Activated naive CD8-positive, alpha-beta T cell treated with anti-CD3 and anti-CD28 coated beads, Interleukin-2, amount 50 U/mL, for 16 hours (primary cell): ENCODE measurements around the gene TREML1.
"Not testable (repeated sequence)": the region's sequence is repeated elsewhere in the genome, so short reads cannot be mapped to it uniquely, and the experiment has no call there.

Source experiments
- DNase-seq: peaks from one replicate; pipeline ENCODE4 v3.0.0-alpha.2; 2020; ENCODE audit warnings: low read depth, low spot score

TREML1 gene

DNA sequence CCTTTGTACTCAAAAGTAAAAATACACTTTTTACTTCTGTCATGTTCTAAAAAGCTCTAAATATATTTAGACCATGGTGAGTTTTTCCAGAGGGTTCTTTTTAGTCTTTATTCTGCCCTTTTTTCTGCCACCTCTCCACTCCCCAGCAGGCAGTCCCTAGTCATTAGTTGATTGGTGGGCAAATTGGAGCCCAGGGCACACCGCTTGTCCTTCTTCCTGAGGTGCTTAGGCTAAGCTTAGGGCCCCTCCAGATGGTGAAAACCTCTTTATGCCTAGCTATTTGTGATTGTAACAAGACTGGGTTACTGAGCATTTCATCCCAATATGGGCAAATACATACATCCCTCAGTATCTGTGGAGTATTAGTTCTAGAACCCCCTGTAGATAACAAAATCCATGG lies 6.2 kb downstream of the TREML1 start:
- DNase-seq: no peak

DNA sequence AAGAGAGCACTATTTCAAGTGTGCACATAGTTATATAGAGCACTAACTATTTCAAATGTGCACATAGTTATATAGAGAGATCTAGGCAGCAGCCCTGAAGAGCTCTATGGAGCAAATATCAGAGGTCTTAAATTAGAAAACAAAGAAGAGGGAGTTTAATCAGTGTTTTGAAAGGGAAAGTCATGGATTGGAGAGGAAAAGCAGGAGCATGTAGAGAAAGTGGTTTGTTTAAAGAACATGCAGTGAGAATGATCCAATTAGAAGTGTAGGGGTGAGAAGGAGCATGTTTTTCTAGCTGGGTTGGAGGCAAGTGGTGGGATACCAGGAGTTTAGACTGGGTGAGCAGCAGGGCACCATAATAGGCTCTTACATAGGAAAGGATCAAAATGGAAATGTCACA lies 17.2 kb downstream of the TREML1 start:
- no peak for DNase-seq

DNA sequence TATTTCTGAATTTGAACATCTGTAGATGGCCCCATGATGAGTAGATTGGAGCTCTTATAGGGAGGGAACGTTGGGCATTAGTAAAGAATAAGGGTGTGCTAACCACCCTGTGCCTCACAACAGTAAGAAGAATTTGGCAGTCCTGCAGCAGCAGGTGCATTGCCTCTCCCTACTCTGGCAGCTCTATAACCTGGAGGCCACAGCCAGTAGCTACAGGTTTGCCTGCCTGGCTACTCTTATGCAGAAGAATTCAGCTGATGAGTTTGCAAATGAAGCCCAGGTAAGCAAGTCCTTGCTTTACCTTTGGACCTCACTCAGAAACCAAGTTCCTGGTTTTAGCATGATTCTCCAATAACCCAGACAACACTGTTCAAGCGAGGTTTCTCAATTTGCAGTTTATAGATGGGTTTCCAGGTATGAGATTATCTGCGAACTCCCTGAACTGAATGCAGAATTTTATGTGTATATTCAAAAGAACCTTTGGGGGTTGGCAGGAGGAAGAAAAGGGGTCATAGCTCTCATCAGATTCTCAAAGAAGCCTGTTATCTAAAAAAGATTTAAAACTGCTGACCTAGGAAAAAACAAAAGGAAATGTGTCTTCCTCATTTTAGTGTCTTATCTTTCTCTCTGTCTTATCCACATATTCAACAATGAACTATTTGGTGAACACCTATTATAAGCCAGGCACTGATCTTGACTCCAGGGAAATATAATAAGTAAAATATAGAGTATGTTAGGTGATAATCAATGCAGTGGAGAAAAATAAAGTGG lies 18.9 kb downstream of the TREML1 start:
- no peak for DNase-seq

DNA sequence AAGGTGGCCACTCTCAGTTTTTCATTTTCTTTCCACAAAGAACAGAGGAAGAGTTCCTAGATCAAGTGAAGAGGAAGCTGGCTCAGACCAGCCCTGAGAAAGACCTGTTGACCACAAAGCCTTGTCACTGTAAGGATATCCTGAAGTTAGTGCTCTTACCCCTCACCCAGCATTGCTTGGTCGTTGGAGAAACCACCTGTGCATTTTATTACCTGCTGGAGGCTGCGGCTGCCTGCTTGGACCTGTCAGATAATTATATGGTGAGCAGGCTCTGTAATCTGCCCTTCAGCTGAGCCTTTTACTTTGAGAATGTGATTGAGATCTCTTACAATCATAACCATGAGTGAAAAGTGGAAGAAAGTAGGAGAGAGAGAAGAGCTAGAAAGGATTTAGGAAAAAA lies 21.9 kb downstream of the TREML1 start:
- no peak for DNase-seq

DNA sequence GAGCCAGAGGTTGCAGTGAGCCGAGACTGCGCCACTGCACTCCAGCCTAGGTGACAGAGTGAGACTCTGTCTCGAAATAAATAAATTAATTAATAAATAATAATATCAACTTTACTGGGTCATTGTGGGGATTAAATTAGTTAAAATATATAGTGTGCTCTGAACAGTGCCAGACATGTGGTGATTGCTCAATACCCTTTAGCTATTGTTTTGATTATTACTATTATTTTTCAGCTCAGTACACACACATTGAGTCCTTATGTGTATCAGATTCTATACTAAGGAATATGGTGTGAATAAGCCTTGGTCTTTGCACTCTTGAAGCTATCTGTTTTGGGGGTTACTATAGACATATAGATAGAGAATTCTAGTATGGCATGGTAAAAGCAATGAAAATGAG lies 28.9 kb downstream of the TREML1 start:
- DNase-seq: no peak

DNA sequence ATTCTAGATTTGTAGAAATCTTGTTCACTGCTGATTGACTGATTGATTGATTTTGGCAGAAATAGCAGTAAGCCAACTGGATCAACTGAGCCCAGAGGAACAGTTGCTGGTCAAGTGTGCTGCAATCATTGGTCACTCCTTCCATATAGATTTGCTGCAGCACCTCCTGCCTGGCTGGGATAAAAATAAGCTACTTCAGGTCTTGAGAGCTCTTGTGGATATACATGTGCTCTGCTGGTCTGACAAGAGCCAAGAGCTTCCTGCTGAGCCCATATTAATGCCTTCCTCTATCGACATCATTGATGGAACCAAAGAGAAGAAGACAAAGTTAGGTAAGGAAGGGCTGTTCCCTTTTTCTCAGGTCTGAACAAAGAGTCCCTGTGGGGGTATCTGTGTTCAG lies 31.2 kb downstream of the TREML1 start:
- DNase-seq: no peak

DNA sequence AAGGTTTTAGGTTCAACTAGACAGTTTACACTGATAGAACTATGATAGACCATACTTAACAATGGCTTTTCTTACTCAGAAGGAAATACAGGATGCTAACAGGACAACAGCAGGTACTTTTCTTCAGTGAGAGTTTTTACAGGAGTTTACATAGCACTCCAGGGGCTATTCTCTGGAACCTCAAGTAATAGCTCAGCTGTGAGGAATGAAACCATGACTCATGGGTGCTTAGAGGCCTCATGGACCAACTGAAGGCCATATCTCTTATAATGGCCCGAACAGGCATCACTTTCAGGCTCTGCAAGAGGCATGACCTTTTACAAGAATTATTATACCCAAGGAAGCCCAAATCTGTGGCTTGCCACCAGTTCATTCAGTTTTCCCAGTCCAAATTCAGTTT lies 31.8 kb downstream of the TREML1 start:
- no peak for DNase-seq

DNA sequence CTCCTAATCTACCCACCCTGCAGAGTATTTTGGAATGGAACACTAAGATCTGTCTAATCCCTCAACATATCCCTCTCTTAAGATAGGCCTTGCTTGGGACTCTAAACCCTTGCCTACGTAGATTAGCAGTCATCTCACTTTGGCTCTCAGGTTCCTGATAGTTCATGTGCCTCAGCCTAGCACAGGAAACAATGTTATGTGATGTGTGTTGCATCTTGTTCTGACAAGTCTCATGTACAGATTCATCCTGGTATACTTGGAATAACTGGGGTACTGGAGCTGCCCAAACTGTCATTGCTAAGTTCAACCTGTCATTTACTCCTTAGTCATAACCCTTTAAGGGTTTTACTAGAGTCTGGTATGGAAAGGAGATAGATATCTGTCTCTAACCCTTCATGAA lies 34.1 kb downstream of the TREML1 start:
- DNase-seq: no peak

DNA sequence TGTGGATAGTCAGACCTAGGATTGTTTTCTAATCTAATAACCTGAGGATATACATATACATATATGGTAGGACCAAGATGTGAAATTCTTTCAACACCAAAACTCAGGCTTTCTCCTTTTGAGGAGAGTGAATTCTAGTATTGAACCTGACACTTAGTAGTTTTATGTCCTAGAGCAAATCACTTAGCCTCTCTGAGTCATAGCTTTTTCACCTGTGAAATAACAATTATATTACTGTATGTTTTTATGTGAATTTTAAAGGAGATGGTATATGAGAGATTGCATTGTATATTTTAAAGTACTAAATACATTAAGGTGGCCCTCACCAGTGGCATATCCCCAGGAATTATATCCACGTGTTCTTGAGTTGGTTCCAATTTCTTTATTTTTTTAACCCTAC lies 34.6 kb downstream of the TREML1 start:
- no peak for DNase-seq

DNA sequence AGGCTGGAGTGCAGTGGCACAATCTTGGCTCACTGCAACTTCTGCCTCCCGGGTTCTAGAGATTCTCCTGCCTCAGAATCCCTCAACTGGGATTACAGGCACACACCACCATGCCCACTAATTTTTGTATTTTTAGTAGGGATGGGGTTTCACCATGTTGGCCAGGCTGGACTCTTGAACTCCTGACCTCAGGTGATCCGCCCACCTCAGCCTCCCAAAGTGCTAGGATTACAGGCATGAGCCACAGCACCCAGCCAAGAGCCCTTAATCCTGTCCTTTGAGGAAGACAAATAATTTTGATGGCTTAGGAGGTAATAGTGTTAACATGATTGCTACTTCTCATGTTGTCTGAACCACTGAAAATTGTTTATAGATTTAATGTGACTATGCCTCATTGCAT lies 39.1 kb downstream of the TREML1 start:
- DNase-seq: not testable (repeated sequence)

DNA sequence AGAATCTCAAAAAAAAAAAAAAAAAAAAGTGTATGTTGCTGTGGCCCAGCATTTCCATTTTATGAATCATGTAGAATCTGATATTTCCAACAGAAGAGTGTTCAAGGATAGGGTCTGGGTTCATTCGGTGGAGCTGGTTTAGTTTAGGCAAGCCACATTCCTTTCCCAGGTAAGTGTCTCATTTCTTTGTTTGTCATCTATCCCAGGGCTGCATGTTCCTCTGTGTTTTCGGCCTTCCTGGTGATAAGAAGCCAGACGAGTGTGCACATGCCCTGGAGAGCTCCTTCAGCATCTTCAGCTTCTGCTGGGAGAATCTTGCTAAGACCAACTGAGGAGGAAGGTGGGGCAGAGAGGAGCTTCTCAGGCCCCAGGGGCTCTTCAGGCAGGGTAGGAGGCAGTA lies 43.1 kb downstream of the TREML1 start:
- DNase-seq: no peak

DNA sequence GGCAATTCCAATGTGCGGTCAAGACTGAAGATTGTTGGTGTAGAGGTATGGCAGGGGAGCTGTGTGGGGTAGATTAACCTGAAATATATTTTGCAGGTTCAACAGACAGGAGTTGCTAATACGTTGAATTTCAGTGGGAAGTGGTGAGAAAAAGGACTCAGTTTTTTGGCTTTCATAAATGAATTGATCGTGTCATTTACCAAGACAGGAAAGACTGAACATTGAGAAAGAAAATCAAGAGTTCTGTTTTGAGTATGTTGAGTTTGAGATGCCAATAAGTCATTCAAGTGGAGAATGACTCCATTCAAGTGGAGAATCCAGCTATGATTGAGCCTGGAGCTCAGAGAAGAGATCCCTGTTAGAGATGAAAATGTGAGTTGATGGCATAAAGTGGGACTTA lies 50.3 kb downstream of the TREML1 start:
- no peak for DNase-seq

DNA sequence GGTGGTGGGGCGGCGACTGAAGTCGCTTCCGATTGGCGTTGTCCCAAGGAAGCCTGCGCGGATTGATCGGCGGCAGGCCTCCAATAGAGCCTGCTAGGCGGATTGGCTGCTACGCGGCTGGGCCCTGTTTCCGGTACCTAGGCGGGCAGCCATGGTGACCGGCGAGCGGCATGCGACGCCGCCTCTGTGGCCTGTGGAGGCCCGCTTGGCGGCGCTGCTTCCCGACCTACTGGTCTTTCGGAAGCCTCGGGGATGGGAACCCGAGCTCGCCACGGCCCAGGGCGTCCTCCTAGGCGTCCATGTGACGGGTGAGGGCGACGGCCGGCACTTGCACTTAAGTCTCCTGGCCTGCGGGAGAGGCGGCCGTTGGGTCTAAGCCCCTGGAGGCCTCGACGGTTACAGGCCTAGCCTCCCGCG lies 53.3 kb downstream of the TREML1 start:
- no peak for DNase-seq
